ENCODE data around the gene CCNQ. TPM values are rescaled to one million over a fixed set of nuclear protein-coding genes. Genes with fewer than 3 reads are reported as not detected.
A peak's percentile ranks its signal among the peaks of the same experiment; 100 is the strongest.

The CCNQ gene
- total and polyA plus RNA-seq, 2 donors (not counting 1 experiment from before 2014, with no cell fraction given): 19.9 to 28.2 TPM

GRCh38 chrX:153587342-153587741 lies 11.6 kb downstream of the CCNQ start:
- no peaks in the 10 kb centered on the region for H3K79me2 ChIP-seq (ENCODE audit: control insufficient read depth, insufficient read depth, low read length)
- no peak overlapping the region for H3K4me3 ChIP-seq (replicated peaks in 1 of 4; ENCODE audit: control extremely low read depth in 1 of 4, insufficient read depth in 1 of 4, low read depth in 3 of 4, low read length in 4 of 4)
- no peak overlapping the region for H3K4me2 ChIP-seq (ENCODE audit: extremely low read depth, insufficient read depth, low read length)
- H3K27ac ChIP-seq (ENCODE audit: insufficient read depth, low read length): no peak overlapping the region
- H4K20me1 ChIP-seq (ENCODE audit: control insufficient read depth, extremely low read depth, insufficient read depth, low read length): no peaks in the 10 kb centered on the region
- no peak overlapping the region for H3K9ac ChIP-seq (ENCODE audit: insufficient read depth, low read length)
- TF ChIP-seq CTCF (conservative IDR thresholded peaks at IDR 0.05 in 1 of 2, IDR thresholded peaks at IDR 0.05 in 1 of 2; ENCODE audit: low read depth in 1 of 2, low read length in 2 of 2) (no peak), EZH2 (IDR thresholded peaks at IDR 0.05; ENCODE audit: low read length, missing control alignments) (no peak)
- no peaks in the 10 kb centered on the region for H3K9me3 ChIP-seq (ENCODE audit: control insufficient read depth, insufficient read depth, low read depth, low read length)
- H2AFZ ChIP-seq (ENCODE audit: low read length): no peak overlapping the region
- DNase-seq (ENCODE audit: low read depth in 2 of 2): no peak
- no peaks in the 10 kb centered on the region for H3K4me1 ChIP-seq (ENCODE audit: control insufficient read depth, extremely low read depth, insufficient read depth, low read length)
- no peaks in the 10 kb centered on the region for H3K36me3 ChIP-seq (ENCODE audit: control insufficient read depth, insufficient read depth, low read length)
- H3K27me3 ChIP-seq (ENCODE audit: control insufficient read depth, insufficient read depth, low read length): no peaks in the 10 kb centered on the region

- H3K79me2 ChIP-seq (ENCODE audit: control insufficient read depth, insufficient read depth, low read length): no peaks in the 10 kb centered on the region
- no peak for DNase-seq (ENCODE audit: low read depth in 2 of 2)
- no peak overlapping the region for H3K9ac ChIP-seq (ENCODE audit: insufficient read depth, low read length)
- H3K9me3 ChIP-seq (ENCODE audit: control insufficient read depth, insufficient read depth, low read depth, low read length): no peaks in the 10 kb centered on the region
- no peak overlapping the region for H3K4me3 ChIP-seq (replicated peaks in 1 of 4; ENCODE audit: control extremely low read depth in 1 of 4, insufficient read depth in 1 of 4, low read depth in 3 of 4, low read length in 4 of 4)
- no peaks in the 10 kb centered on the region for H3K27me3 ChIP-seq (ENCODE audit: control insufficient read depth, insufficient read depth, low read length)
- no peak overlapping the region for H3K4me2 ChIP-seq (ENCODE audit: extremely low read depth, insufficient read depth, low read length)
- no peak overlapping the region for H2AFZ ChIP-seq (ENCODE audit: low read length)
- H3K4me1 ChIP-seq (ENCODE audit: control insufficient read depth, extremely low read depth, insufficient read depth, low read length): no peaks in the 10 kb centered on the region
- TF ChIP-seq EZH2 (IDR thresholded peaks at IDR 0.05; ENCODE audit: low read length, missing control alignments) (no peak), CTCF (conservative IDR thresholded peaks at IDR 0.05 in 1 of 2, IDR thresholded peaks at IDR 0.05 in 1 of 2; ENCODE audit: low read depth in 1 of 2, low read length in 2 of 2) (no peak)
- no peak overlapping the region for H3K27ac ChIP-seq (ENCODE audit: insufficient read depth, low read length)
- no peaks in the 10 kb centered on the region for H3K36me3 ChIP-seq (ENCODE audit: control insufficient read depth, insufficient read depth, low read length)
- H4K20me1 ChIP-seq (ENCODE audit: control insufficient read depth, extremely low read depth, insufficient read depth, low read length): no peaks in the 10 kb centered on the region
Observed at GRCh38 chrX:153585827-153586226, 13.1 kb downstream of the CCNQ start.

GRCh38 chrX:153583433-153583832 lies 15.5 kb downstream of the CCNQ start:
- DNase-seq (ENCODE audit: low read depth in 2 of 2): peak in 1 of 2 donors; percentile 10
- no peak overlapping the region for H3K4me2 ChIP-seq (ENCODE audit: extremely low read depth, insufficient read depth, low read length)
- TF ChIP-seq CTCF (conservative IDR thresholded peaks at IDR 0.05 in 1 of 2, IDR thresholded peaks at IDR 0.05 in 1 of 2; ENCODE audit: low read depth in 1 of 2, low read length in 2 of 2): no peak
- no peak for TF ChIP-seq EZH2 (IDR thresholded peaks at IDR 0.05; ENCODE audit: low read length, missing control alignments)

More at GRCh38 chrX:153583433-153583832, 15.5 kb downstream of the CCNQ start:
- Histone ChIP-seq H2AFZ (ENCODE audit: low read length) (no peak overlapping the region), H3K4me3 (replicated peaks in 1 of 4; ENCODE audit: control extremely low read depth in 1 of 4, insufficient read depth in 1 of 4, low read depth in 3 of 4, low read length in 4 of 4) (no peak overlapping the region), H4K20me1 (ENCODE audit: control insufficient read depth, extremely low read depth, insufficient read depth, low read length) (no peaks in the 10 kb centered on the region), H3K79me2 (ENCODE audit: control insufficient read depth, insufficient read depth, low read length) (no peaks in the 10 kb centered on the region), H3K9me3 (ENCODE audit: control insufficient read depth, insufficient read depth, low read depth, low read length) (no peaks in the 10 kb centered on the region), H3K36me3 (ENCODE audit: control insufficient read depth, insufficient read depth, low read length) (no peaks in the 10 kb centered on the region), H3K27me3 (ENCODE audit: control insufficient read depth, insufficient read depth, low read length) (no peaks in the 10 kb centered on the region), H3K9ac (ENCODE audit: insufficient read depth, low read length) (no peak overlapping the region), H3K4me1 (ENCODE audit: control insufficient read depth, extremely low read depth, insufficient read depth, low read length) (no peaks in the 10 kb centered on the region), H3K27ac (ENCODE audit: insufficient read depth, low read length) (no peak overlapping the region)
